ENCODE data around the gene ZNF608.
A peak's percentile ranks its signal among the peaks of the same experiment; 100 is the strongest.

ZNF608 gene

GRCh38 chr5:124748687-124749594, 2.5 kb upstream of the ZNF608 start:
- Histone ChIP-seq H3K27me3 (ENCODE audit: control insufficient read depth in 1 of 2, insufficient read depth in 2 of 2, low read length in 2 of 2) (no peaks in the 10 kb centered on the region), H3K4me3 (ENCODE audit: low read depth in 1 of 2, low read length in 2 of 2) (peak overlapping the region; percentile 52 to 69), H3K4me1 (ENCODE audit: insufficient read depth, low read length) (no peaks in the 10 kb centered on the region), H3K9ac (ENCODE audit: low read length) (peak overlapping the region; percentile 55), H3K36me3 (ENCODE audit: insufficient read depth, low read length) (no peaks in the 10 kb centered on the region), H3K27ac (ENCODE audit: low read depth, low read length) (peak overlapping the region; percentile 89), H3K9me3 (ENCODE audit: low read length) (no peaks in the 10 kb centered on the region)

GRCh38 chr5:124747791-124748686, 1.6 kb upstream of the ZNF608 start:
- H3K9me3 ChIP-seq (ENCODE audit: low read length) = no peaks in the 10 kb centered on the region

GRCh38 chr5:124746916-124747790, 714 bp upstream of the ZNF608 start:
- Histone ChIP-seq H3K27me3 (ENCODE audit: control insufficient read depth in 1 of 2, insufficient read depth in 2 of 2, low read length in 2 of 2) (no peaks in the 10 kb centered on the region), H3K4me3 (ENCODE audit: low read depth in 1 of 2, low read length in 2 of 2) (peak overlapping the region; percentile 60 to 77), H3K4me1 (ENCODE audit: insufficient read depth, low read length) (peaks cover 5% of the 10 kb centered on the region), H3K9ac (ENCODE audit: low read length) (peak overlapping the region; percentile 59), H3K36me3 (ENCODE audit: insufficient read depth, low read length) (no peaks in the 10 kb centered on the region), H3K27ac (ENCODE audit: low read depth, low read length) (peak overlapping the region; percentile 89), H3K9me3 (ENCODE audit: low read length) (no peaks in the 10 kb centered on the region)

More at GRCh38 chr5:124747791-124748686, 1.6 kb upstream of the ZNF608 start:
- no peaks in the 10 kb centered on the region for H3K4me1 ChIP-seq (ENCODE audit: insufficient read depth, low read length)
- H3K4me3 ChIP-seq (ENCODE audit: low read depth in 1 of 2, low read length in 2 of 2) = peak overlapping the region; percentile 36 to 69
- H3K36me3 ChIP-seq (ENCODE audit: insufficient read depth, low read length) = no peaks in the 10 kb centered on the region
- H3K27me3 ChIP-seq (ENCODE audit: control insufficient read depth in 1 of 2, insufficient read depth in 2 of 2, low read length in 2 of 2) = no peaks in the 10 kb centered on the region
- H3K27ac ChIP-seq (ENCODE audit: low read depth, low read length) = peak overlapping the region; percentile 89
- peak overlapping the region; percentile 59 for H3K9ac ChIP-seq (ENCODE audit: low read length)

- Histone ChIP-seq H3K9ac (ENCODE audit: low read length) (peak overlapping the region; percentile 76), H3K27me3 (ENCODE audit: control insufficient read depth in 1 of 2, insufficient read depth in 2 of 2, low read length in 2 of 2) (no peaks in the 10 kb centered on the region), H3K9me3 (ENCODE audit: low read length) (no peaks in the 10 kb centered on the region), H3K27ac (ENCODE audit: low read depth, low read length) (peak overlapping the region; percentile 89), H3K36me3 (ENCODE audit: insufficient read depth, low read length) (no peaks in the 10 kb centered on the region), H3K4me1 (ENCODE audit: insufficient read depth, low read length) (peaks cover 22% of the 10 kb centered on the region), H3K4me3 (ENCODE audit: low read depth in 1 of 2, low read length in 2 of 2) (peak overlapping the region in 1 of 2 donors; percentile 77)
Measured at GRCh38 chr5:124745007-124745927, 1.2 kb downstream of the ZNF608 start.

GRCh38 chr5:124744170-124744971, 2.1 kb downstream of the ZNF608 start:
- Histone ChIP-seq H3K4me3 (ENCODE audit: low read depth in 1 of 2, low read length in 2 of 2) (peak overlapping the region; percentile 48 to 77), H3K27me3 (ENCODE audit: control insufficient read depth in 1 of 2, insufficient read depth in 2 of 2, low read length in 2 of 2) (no peaks in the 10 kb centered on the region), H3K36me3 (ENCODE audit: insufficient read depth, low read length) (no peaks in the 10 kb centered on the region), H3K4me1 (ENCODE audit: insufficient read depth, low read length) (peaks cover 29% of the 10 kb centered on the region), H3K27ac (ENCODE audit: low read depth, low read length) (peak overlapping the region; percentile 89), H3K9me3 (ENCODE audit: low read length) (no peaks in the 10 kb centered on the region), H3K9ac (ENCODE audit: low read length) (peak overlapping the region; percentile 42)

- H3K27ac ChIP-seq (ENCODE audit: low read depth, low read length) = peak overlapping the region; percentile 89
- no peaks in the 10 kb centered on the region for H3K9me3 ChIP-seq (ENCODE audit: low read length)
- H3K36me3 ChIP-seq (ENCODE audit: insufficient read depth, low read length) = no peaks in the 10 kb centered on the region
- peak overlapping the region; percentile 48 to 77 for H3K4me3 ChIP-seq (ENCODE audit: low read depth in 1 of 2, low read length in 2 of 2)
- H3K27me3 ChIP-seq (ENCODE audit: control insufficient read depth in 1 of 2, insufficient read depth in 2 of 2, low read length in 2 of 2) = no peaks in the 10 kb centered on the region
- H3K9ac ChIP-seq (ENCODE audit: low read length) = peak overlapping the region; percentile 42
- peaks cover 31% of the 10 kb centered on the region for H3K4me1 ChIP-seq (ENCODE audit: insufficient read depth, low read length)
Measured at GRCh38 chr5:124743602-124744169, 2.8 kb downstream of the ZNF608 start.

GRCh38 chr5:124742983-124743601, 3.3 kb downstream of the ZNF608 start:
- Histone ChIP-seq H3K9ac (ENCODE audit: low read length) (no peak overlapping the region), H3K27me3 (ENCODE audit: control insufficient read depth in 1 of 2, insufficient read depth in 2 of 2, low read length in 2 of 2) (no peaks in the 10 kb centered on the region), H3K36me3 (ENCODE audit: insufficient read depth, low read length) (no peaks in the 10 kb centered on the region), H3K9me3 (ENCODE audit: low read length) (no peaks in the 10 kb centered on the region), H3K4me1 (ENCODE audit: insufficient read depth, low read length) (peaks cover 37% of the 10 kb centered on the region), H3K4me3 (ENCODE audit: low read depth in 1 of 2, low read length in 2 of 2) (peak overlapping the region; percentile 48 to 77), H3K27ac (ENCODE audit: low read depth, low read length) (peak overlapping the region; percentile 89)

- no peak overlapping the region for H3K9ac ChIP-seq (ENCODE audit: low read length)
- peaks cover 43% of the 10 kb centered on the region for H3K4me1 ChIP-seq (ENCODE audit: insufficient read depth, low read length)
- no peaks in the 10 kb centered on the region for H3K9me3 ChIP-seq (ENCODE audit: low read length)
- H3K27me3 ChIP-seq (ENCODE audit: control insufficient read depth in 1 of 2, insufficient read depth in 2 of 2, low read length in 2 of 2) = no peaks in the 10 kb centered on the region
- H3K27ac ChIP-seq (ENCODE audit: low read depth, low read length) = peak overlapping the region; percentile 89
- peak overlapping the region; percentile 48 to 77 for H3K4me3 ChIP-seq (ENCODE audit: low read depth in 1 of 2, low read length in 2 of 2)
- no peaks in the 10 kb centered on the region for H3K36me3 ChIP-seq (ENCODE audit: insufficient read depth, low read length)
Measured at GRCh38 chr5:124742521-124742920, 3.9 kb downstream of the ZNF608 start.
